Ovary (tissue), 3 donors: ENCODE measurements around the gene ARMC7.

Experiments used
- CTCF ChIP-seq, 3 donors: fragments of 450-650 bp in 2 of 3; fragments of 200-600 bp in 1 of 3; IDR thresholded peaks; one replicate each; pipeline versions ENCODE4 v1.5.1 to v1.8.0; 2016 to 2022; ENCODE audit warnings: antibody characterized with exemption in 3 of 3, mild to moderate bottlenecking in 1 of 3
- EP300 ChIP-seq: sonication (generic); formaldehyde crosslinking; IDR thresholded peaks from one replicate; pipeline ENCODE4 v1.6.1; 2017; ENCODE audit warnings: antibody characterized with exemption
- POLR2A ChIP-seq: fragments of 450-650 bp; IDR thresholded peaks from one replicate; pipeline ENCODE4 v1.6.1; 2017; ENCODE audit warnings: antibody characterized with exemption, mild to moderate bottlenecking, moderate library complexity
- donor health status: DM: no; HTN: no; CAD: no.

GRCh38 chr17:75118307-75118706 is 8.5 kb downstream of the ARMC7 start:
- TF ChIP-seq CTCF (IDR thresholded peaks at IDR 0.05) (no peak), POLR2A (no peak), EP300 (no peak)
